H1 (cell line): ENCODE data around the gene SLC26A9. TPM values are rescaled to one million over a fixed set of nuclear protein-coding genes. Genes with fewer than 3 reads are reported as not detected.

Source experiments
- CEBPB ChIP-seq: IDR thresholded peaks from 2 replicates; pipeline ENCODE4 v1.6.1; 2012; ENCODE audit warnings: low read depth, low read length
- CTCF ChIP-seq, 3 experiments: IDR thresholded peaks; 1 replicate in 2 of 3; 2 replicates in 1 of 3; pipeline versions ENCODE4 v1.5.1 to v1.6.1; 2011; ENCODE audit warnings: low read length in 3 of 3, mild to moderate bottlenecking in 3 of 3, inconsistent platforms in 2 of 3, low read depth in 1 of 3, moderate library complexity in 1 of 3; ENCODE audit not compliant: insufficient read depth in 1 of 3; ENCODE audit errors: control extremely low read depth in 1 of 3
- EP300 ChIP-seq, 2 experiments: IDR thresholded peaks; 1 replicate in 1 of 2; 2 replicates in 1 of 2; pipeline ENCODE4 v1.6.1; 2011 to 2012; ENCODE audit warnings: low read depth in 2 of 2, low read length in 2 of 2, mild to moderate bottlenecking in 2 of 2, borderline replicate concordance in 1 of 2, inconsistent platforms in 1 of 2, moderate library complexity in 1 of 2
- GABPA ChIP-seq: IDR thresholded peaks from 2 replicates; pipeline ENCODE4 v1.6.1; 2011; ENCODE audit warnings: mild to moderate bottlenecking, low read length, moderate library complexity, borderline replicate concordance; ENCODE audit not compliant: insufficient read depth
- JUN ChIP-seq: IDR thresholded peaks from 2 replicates; pipeline ENCODE4 v1.6.1; 2011; ENCODE audit warnings: low read depth, mild to moderate bottlenecking, improper control_type of control experiment, low read length
- JUND ChIP-seq: IDR thresholded peaks from 2 replicates; pipeline ENCODE4 v1.6.1; 2011; ENCODE audit warnings: mild to moderate bottlenecking, improper control_type of control experiment, low read length
- PHF8 ChIP-seq: fragments of 200-600 bp; sonication (generic); conservative IDR thresholded peaks from 2 replicates; pipeline ENCODE4 v1.7.1; 2012; ENCODE audit warnings: low read depth, mild to moderate bottlenecking, inconsistent platforms, low read length, moderate library complexity
- RXRA ChIP-seq: IDR thresholded peaks from 2 replicates; pipeline ENCODE4 v1.6.1; 2011; ENCODE audit warnings: low read depth, mild to moderate bottlenecking, low read length, moderate library complexity; ENCODE audit not compliant: insufficient read depth
- TAF7 ChIP-seq: optimal IDR thresholded peaks from 2 replicates; pipeline ENCODE3; 2011; ENCODE audit warnings: low read depth, mild to moderate bottlenecking, inconsistent platforms, low read length, moderate library complexity, borderline replicate concordance
- polyA plus RNA-seq, 7 experiments: library from polyadenylated mRNA; depleted of rRNA in 3 of 7; stranded (reverse) in 5 of 7; unstranded in 2 of 7; fragments of >200 nt in 5 of 7; fragments of 200-250 nt in 2 of 7; gene quantifications; 1 replicate in 5 of 7; 2 replicates in 1 of 7; 4 replicates in 1 of 7; pipeline versions ENCODE4 v1.2.1 to v1.2.3, GENCODE V29; 2011 to 2013; ENCODE audit warnings: missing spikeins in 2 of 7, mixed read lengths in 2 of 7
- total RNA-seq: library from RNA; stranded (reverse); fragmentation: NEBNext Ultra II Directional; extraction: Animal tissue kit (Norgen Biotek cat#: 25700); gene quantifications from 2 replicates; pipeline ENCODE4 v1.2.1, GENCODE V29; 2021
- TF ChIP-seq, protein P1 (sequence below): IDR thresholded peaks from 2 replicates; pipeline ENCODE4 v1.6.1; 2012; ENCODE audit warnings: inconsistent platforms

SLC26A9 gene
- total and polyA plus RNA-seq, 2 of the 8 experiments (the other 6 are each of a cell fraction or from before 2014, with no cell fraction given), result not detected

DNA sequence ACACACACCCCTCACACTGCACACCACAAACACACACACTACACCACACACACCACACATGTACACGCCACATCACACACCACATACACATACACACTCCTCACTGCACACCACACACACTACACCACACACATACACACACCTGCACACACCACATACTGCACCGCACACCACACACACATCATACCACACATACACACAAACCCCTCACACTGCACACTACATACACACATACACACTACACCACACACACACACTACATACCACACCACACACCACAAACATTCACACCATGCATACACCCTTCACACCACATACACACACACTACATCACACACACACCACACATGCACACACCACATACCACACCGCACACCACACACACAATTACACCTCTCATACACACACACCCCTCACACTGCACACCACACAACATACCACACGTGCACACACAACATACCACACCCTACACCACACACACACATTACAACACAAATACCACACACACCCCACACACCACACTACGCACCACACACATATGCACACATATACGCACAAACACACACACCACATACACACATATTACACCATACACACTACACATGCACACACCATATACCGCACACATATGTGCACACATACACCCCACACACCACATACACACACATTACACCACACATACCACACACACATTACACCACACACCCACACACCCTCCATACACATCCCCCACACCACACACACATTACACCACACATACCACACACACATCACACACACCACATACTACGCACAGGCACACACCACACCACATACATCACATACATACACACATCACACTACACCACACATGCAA is 30.3 kb upstream of the SLC26A9 start (continued):
- TF ChIP-seq CTCF (IDR thresholded peaks at IDR 0.05; ENCODE audit: control extremely low read depth in 1 of 3, insufficient read depth in 1 of 3, low read depth in 1 of 3, low read length in 3 of 3) (no peak), RXRA (no peak), GABPA (no peak), EP300 (IDR thresholded peaks at IDR 0.05; ENCODE audit: borderline replicate concordance in 1 of 2, low read depth in 2 of 2, low read length in 2 of 2) (no peak), CEBPB (no peak), JUN (no peak), PHF8 (no peak), TAF7 (no peak), JUND (no peak)
- TF ChIP-seq, protein P1, sequence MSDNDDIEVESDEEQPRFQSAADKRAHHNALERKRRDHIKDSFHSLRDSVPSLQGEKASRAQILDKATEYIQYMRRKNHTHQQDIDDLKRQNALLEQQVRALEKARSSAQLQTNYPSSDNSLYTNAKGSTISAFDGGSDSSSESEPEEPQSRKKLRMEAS, result no peak
